ENCODE measurements around the gene SERGEF. TPM values are rescaled to one million over a fixed set of nuclear protein-coding genes. Genes with fewer than 3 reads are reported as not detected.

Gene SERGEF
- total and polyA plus RNA-seq, 10 of the 15 experiments (the other 5 are each of a cell fraction or from before 2014, with no cell fraction given) = 14.6 to 27.8 (median 22.4) TPM

DNA sequence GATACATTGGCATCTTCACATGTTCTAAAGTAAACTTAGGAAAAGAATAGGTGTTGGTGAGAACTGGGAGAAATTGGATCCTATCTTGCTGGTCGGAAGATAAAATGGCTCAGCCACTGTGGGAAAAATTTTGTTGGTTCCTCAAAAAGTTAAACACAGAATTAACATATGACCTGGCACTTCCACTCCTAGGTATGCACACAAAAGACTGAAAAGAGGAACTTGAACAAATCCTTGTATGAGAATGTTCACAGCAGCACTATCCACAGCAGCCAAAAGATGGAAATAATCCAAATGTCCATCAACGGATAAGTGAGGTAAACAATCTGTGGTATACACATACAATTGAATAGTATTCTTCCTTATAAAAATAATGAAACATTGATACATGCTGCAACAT, 38.0 kb upstream of the SERGEF start:
- no peaks in the 10 kb centered on the region; a peak in 1 of 4 replicates for H3K27me3 ChIP-seq (replicated peaks in 1 of 2; ENCODE audit: control insufficient read depth in 2 of 2, insufficient read depth in 2 of 2, low read length in 1 of 2)
- RAD21 ChIA-PET (ENCODE audit: unreplicated experiment) = no interaction called here
- in situ Hi-C loops (cut with MboI) = no loop called here
- DNase-seq (ENCODE audit: low read depth, low spot score) (no peak), ATAC-seq (no peak), FAIRE-seq (no peak)
- no peaks in the 10 kb centered on the region for H3K36me3 ChIP-seq (ENCODE audit: control insufficient read depth in 2 of 2, insufficient read depth in 2 of 2, low read length in 1 of 2)
- CTCF ChIA-PET = no interaction called here
- no peak overlapping the region for H3K4me3 ChIP-seq
- no TSS peak for BruUV-seq (replicated peaks)
- WGBS (ENCODE audit: insufficient coverage, insufficient replicate concordance, low lambda C conversion rate, missing lambda C conversion rate) = 47% methylated on average over 2 of the region's 2 CpGs
- H3K79me2 ChIP-seq (ENCODE audit: control insufficient read depth, insufficient read depth, low read length) = no peaks in the 10 kb centered on the region
- intact Hi-C loops (cut with micrococcal nuclease; ENCODE audit: unreplicated experiment) = no loop called here
- no peak overlapping the region for H3K4me2 ChIP-seq (ENCODE audit: control insufficient read depth, insufficient read depth)
- no peak overlapping the region for H2AFZ ChIP-seq (ENCODE audit: control insufficient read depth, low read depth, low read length)
- H3K4me1 ChIP-seq (ENCODE audit: control insufficient read depth, insufficient read depth, low read length) = no peaks in the 10 kb centered on the region
- no peak overlapping the region for H3K9ac ChIP-seq (ENCODE audit: control insufficient read depth, insufficient read depth, low read length)
- no peak overlapping the region for H3K27ac ChIP-seq (ENCODE audit: control insufficient read depth, insufficient read depth)
- POLR2A ChIA-PET = no interaction called here
- TF ChIP-seq, protein P1, sequence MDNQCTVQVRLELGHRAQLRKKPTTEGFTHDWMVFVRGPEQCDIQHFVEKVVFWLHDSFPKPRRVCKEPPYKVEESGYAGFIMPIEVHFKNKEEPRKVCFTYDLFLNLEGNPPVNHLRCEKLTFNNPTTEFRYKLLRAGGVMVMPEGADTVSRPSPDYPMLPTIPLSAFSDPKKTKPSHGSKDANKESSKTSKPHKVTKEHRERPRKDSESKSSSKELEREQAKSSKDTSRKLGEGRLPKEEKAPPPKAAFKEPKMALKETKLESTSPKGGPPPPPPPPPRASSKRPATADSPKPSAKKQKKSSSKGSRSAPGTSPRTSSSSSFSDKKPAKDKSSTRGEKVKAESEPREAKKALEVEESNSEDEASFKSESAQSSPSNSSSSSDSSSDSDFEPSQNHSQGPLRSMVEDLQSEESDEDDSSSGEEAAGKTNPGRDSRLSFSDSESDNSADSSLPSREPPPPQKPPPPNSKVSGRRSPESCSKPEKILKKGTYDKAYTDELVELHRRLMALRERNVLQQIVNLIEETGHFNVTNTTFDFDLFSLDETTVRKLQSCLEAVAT (IDR thresholded peaks at IDR 0.05) = no peak
- TF ChIP-seq SPI1 (IDR thresholded peaks at IDR 0.05; ENCODE audit: borderline replicate concordance, insufficient read depth, low read depth, low read length) (peak; percentile 67; the same call in 1 of the 2 replicates), ZNF622 (IDR thresholded peaks at IDR 0.05) (no peak), IKZF2 (IDR thresholded peaks at IDR 0.05) (peak; percentile 15 to 46; a peak in 2 of 4 replicates), YBX1 (IDR thresholded peaks at IDR 0.05) (no peak), RAD21 (IDR thresholded peaks at IDR 0.05; ENCODE audit: insufficient read depth, low read depth, low read length) (no peak), SIN3A (IDR thresholded peaks at IDR 0.05; ENCODE audit: low read depth, low read length) (no peak)
- TF ChIP-seq, protein P2, sequence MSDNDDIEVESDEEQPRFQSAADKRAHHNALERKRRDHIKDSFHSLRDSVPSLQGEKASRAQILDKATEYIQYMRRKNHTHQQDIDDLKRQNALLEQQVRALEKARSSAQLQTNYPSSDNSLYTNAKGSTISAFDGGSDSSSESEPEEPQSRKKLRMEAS (IDR thresholded peaks at IDR 0.05; ENCODE audit: low read depth, low read length) = no peak
- no peaks in the 10 kb centered on the region for H4K20me1 ChIP-seq (ENCODE audit: control insufficient read depth, insufficient read depth)
- H3K9me3 ChIP-seq (replicated peaks; ENCODE audit: control insufficient read depth, insufficient read depth, low read length) = no peaks in the 10 kb centered on the region
- SMC1A ChIA-PET (ENCODE audit: uncharacterized antibody, unreplicated experiment) = no interaction called here
